GM13977 (cell line): Measurements from ENCODE around the gene EEF2K.
"Not testable (repeated sequence)": the region's sequence is repeated elsewhere in the genome, so short reads cannot be mapped to it uniquely, and the experiment has no call there.

Experiments used
- DNase-seq: peaks from one replicate; pipeline ENCODE4 v3.0.0; 2012; ENCODE audit warnings: low spot score
- in situ Hi-C: fragments of 300-500 bp; cut with MboI; formaldehyde crosslinking; loops from one replicate; pipeline ENCODE4 v1.12.0; 2022; ENCODE audit warnings: low sequenced_read_pairs, low pct_unique_long_range_greater_than_20kb, mixed read lengths, inconsistent platforms; ENCODE audit not compliant: unreplicated experiment
- TF ChIP-seq, protein P1 (sequence below): IDR thresholded peaks from 2 replicates; pipeline ENCODE4 v1.5.1; 2012; ENCODE audit warnings: mild to moderate bottlenecking, control low read depth; ENCODE audit not compliant: insufficient read depth; ENCODE audit errors: extremely low read depth, missing control alignments

The EEF2K gene

DNA sequence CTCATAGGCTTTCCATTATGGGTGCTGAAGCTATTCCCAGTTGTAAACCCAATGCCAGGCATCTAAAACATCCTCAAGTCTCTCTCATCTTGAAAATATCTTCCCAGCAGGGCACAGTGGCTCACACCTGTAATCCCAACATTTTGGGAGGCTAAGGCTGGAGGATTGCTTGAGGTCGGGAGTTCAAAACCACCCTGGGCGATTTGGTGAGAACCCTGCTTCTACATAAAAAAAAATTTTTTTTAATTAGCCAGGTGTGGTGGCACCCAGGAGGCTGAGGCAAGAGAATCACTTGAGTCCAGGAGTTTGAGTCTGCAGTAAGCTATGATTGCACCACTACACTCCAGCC is 13.0 kb upstream of the EEF2K start:
- in situ Hi-C loops: no loop called here
- TF ChIP-seq, protein P1, sequence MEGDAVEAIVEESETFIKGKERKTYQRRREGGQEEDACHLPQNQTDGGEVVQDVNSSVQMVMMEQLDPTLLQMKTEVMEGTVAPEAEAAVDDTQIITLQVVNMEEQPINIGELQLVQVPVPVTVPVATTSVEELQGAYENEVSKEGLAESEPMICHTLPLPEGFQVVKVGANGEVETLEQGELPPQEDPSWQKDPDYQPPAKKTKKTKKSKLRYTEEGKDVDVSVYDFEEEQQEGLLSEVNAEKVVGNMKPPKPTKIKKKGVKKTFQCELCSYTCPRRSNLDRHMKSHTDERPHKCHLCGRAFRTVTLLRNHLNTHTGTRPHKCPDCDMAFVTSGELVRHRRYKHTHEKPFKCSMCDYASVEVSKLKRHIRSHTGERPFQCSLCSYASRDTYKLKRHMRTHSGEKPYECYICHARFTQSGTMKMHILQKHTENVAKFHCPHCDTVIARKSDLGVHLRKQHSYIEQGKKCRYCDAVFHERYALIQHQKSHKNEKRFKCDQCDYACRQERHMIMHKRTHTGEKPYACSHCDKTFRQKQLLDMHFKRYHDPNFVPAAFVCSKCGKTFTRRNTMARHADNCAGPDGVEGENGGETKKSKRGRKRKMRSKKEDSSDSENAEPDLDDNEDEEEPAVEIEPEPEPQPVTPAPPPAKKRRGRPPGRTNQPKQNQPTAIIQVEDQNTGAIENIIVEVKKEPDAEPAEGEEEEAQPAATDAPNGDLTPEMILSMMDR: no peak
- DNase-seq: no peak

DNA sequence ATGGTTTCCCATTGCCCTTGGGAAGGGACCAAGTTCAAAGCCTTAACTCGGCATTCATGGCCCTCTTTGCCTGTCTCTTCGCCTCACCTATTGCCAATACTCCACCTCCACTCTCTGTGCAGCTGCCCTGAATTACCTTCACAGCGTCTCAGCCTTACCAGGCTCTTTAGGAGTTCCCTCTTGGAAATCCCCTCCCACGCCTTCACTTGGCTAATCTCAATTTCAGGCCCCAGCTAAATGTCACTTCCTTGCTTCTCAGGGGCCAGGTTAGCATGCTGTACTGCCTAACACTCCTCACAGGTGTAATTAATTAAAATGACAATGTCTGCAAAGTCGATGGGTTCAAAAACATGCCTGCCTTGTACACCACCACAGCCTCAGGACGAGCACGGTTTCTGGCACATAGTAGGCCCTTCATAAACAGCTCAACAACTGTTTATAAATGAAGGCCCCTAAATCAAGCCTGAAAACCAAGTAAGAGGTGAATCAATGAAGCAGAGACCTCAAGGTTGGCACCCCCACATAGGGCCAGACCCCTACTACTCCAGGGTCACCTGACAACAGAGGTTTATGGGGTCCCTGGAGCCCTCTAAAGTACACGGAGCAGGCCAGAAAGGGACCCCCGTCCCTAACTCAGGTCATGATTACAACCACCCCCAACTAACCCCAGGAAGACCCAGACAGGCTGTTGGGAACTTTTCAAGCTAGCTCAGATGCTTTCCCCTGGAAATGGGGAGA is 11.2 kb upstream of the EEF2K start:
- in situ Hi-C loops: no loop called here
- no peak for DNase-seq
- TF ChIP-seq, protein P1: no peak

DNA sequence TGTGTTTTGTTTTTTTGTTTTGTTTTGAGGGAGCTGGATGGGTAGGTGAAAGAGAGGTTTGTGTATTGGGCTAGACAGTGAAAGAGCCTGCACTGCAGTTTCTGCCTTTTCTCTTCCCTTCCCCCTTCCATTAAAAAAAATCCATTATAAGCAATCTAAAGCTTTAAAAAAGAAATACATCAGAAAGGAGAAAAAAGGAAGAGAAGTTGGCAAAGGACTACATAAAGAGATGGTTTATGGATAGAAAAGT is 10.7 kb upstream of the EEF2K start:
- TF ChIP-seq, protein P1: no peak

DNA sequence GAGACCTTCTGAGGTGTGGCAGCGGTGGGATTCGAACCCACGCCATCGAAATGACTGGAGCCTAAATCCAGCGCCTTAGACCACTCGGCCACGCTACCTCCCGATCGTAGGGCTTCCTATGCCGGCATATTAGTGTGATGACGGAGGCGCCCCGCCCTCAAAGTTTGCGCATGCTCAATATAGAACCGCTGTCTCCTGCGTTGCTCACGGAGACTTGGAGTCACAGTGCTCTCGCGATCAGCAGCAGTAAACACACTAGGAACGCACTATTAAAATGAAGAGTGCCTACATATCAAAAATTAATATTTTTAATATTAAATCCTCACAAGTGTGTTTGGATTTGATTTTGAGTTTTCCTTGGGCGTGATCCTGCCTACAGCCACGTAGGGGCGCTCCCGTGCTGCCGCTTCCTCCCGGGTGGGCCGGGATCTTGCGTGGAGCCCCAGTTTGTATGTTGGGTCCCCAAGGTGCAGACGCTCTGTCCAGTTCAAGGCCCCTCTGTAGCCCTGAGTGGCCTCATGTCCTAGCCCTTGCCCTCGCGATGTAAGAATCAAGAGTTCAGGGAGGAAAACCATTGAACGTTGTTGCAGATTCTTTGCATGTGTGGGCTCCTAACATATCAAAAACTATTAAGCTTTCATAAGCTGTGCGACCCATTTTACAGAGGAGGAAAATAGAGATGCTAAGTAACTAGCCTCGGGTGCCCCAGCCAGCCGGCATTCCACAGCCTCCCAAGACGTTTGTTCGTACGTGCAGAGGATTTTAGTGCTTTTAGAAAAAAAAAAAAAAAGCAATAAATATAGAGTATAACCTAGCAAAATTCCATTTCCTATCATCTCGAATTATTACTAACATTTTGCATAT is 10.2 kb upstream of the EEF2K start:
- TF ChIP-seq, protein P1: peak; percentile 81
- DNase-seq: peak; percentile 70
- in situ Hi-C loops: no loop called here

More for the DNA sequence above, 10.7 kb upstream of the EEF2K start:
- no peak for DNase-seq
- in situ Hi-C loops: no loop called here

DNA sequence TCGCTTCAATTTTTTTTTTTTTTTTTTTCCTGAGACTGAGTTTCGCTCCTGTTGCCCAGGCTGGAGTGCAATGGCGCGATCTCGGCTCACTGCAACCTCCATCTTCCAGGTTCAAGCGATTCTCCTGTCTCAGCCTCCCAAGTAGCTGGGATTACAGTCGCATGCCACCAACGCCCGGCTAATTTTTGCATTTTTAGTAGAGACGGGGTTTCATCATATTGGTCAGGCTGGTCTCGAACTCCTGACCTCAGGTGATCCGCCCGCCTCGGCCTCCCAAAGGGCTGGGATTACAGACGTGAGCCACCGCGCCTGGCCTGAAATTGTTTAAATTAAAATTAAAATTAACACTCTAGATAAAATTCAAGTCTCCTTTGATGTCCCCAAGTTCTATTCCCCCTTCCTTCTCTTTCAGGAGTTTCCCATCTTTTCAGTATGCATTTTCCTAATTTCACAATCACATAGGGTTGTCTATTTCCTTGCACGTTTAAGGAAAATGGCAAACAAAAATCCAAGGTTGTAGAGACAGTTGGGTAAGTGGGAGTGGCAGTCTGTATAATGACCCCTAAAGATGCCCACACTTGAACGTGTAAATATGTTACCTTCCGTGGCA is 9.4 kb upstream of the EEF2K start:
- in situ Hi-C loops, DNase-seq: not testable (repeated sequence)

DNA sequence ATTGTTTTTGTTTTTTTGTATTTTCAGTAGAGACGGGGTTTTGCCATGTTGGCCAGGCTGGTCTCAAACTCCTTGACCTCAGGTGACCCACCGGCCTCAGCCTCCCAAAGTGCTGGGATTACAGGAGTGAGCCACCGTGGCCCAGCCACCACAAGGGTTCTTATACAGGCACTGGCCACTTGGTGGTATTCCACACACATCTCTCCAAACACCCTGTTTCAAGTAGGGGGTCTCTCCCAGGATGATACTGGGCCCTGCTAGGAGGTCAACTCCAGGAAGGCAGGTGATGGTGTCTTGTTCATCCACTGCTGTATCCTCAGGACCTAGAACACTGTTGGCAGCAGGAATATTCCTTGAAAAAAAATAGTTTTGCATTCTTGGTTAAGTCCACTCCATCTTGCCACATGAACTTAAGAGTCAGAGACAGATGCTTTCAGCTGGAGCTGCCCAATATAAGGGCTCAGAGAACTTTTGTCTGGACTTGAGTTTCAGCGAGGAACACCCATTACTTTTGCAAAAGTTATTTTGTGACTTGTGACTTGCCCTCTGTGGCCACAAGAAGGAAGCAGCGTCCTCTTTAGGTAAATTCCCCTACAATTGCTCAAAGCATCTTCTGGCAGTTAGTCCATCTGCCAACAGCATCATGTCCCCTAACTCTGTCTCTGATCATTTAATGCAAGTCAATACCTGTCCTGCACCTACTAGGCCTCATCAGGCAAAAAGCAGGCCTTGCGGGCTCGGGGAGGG is 7.4 kb upstream of the EEF2K start:
- no peak for DNase-seq
- TF ChIP-seq, protein P1: peak; percentile 1
- in situ Hi-C loops: no loop called here
